Caco-2 (cell line): ENCODE measurements around the gene TUBGCP5. TPM values are rescaled to one million over a fixed set of nuclear protein-coding genes. Genes with fewer than 3 reads are reported as not detected.

Source experiments
- BruUV-seq: library from RNA; stranded (reverse); fragments of 400-500 nt; replicated peaks from 2 replicates; lab custom pipeline; 2021; lab: Mats Ljungman, UMichigan
- CTCF ChIA-PET: fragments of 300-600 bp; sonication (Branson Sonifier 250); formaldehyde crosslinking; loops from one replicate; lab custom pipeline; 2022; ENCODE audit warnings: antibody characterized with exemption; lab: Charles Lee
- POLR2A ChIA-PET: fragments of 300-600 bp; sonication (Branson Sonifier 250); formaldehyde crosslinking; loops from one replicate; lab custom pipeline; 2022; ENCODE audit warnings: antibody characterized with exemption; lab: Charles Lee
- DNase-seq, 2 experiments: peaks; one replicate each; pipeline versions ENCODE4 v3.0.0 to v3.0.0-alpha.2; 2020 to 2022
- H3K27me3 ChIP-seq: replicated peaks from 2 replicates; pipeline ENCODE4 v1.6.0; 2011; ENCODE audit warnings: low read length; ENCODE audit not compliant: control insufficient read depth, insufficient read depth
- H3K36me3 ChIP-seq: 2 replicates; pipeline ENCODE4 v1.5.1; 2011; ENCODE audit warnings: low read length; ENCODE audit not compliant: control insufficient read depth, insufficient read depth
- H3K4me1 ChIP-seq: fragments of 250-450 bp; sonication (Bioruptor Pico); 2 replicates; pipeline ENCODE4 v1.5.1; 2020; ENCODE audit warnings: mild to moderate bottlenecking
- H3K4me3 ChIP-seq: 2 replicates; pipeline ENCODE4 v1.5.1; 2011; ENCODE audit warnings: low read depth, mild to moderate bottlenecking, control low read depth, low read length
- H3K9me3 ChIP-seq: fragments of 250-450 bp; sonication (Bioruptor Pico); 2 replicates; pipeline ENCODE4 v1.5.1; 2020; ENCODE audit warnings: mild to moderate bottlenecking, moderate library complexity
- H3K27ac Mint-ChIP-seq: one replicate; pipeline ENCODE4 v1.8.0; 2022; ENCODE audit warnings: mixed read lengths; ENCODE audit not compliant: unreplicated experiment
- H3K27me3 Mint-ChIP-seq: one replicate; pipeline ENCODE4 v1.8.0; 2022; ENCODE audit warnings: mixed read lengths; ENCODE audit not compliant: insufficient read depth, unreplicated experiment
- H3K36me3 Mint-ChIP-seq: one replicate; pipeline ENCODE4 v1.8.0; 2022; ENCODE audit warnings: mild to moderate bottlenecking, mixed read lengths; ENCODE audit not compliant: insufficient read depth, unreplicated experiment
- H3K4me1 Mint-ChIP-seq: one replicate; pipeline ENCODE4 v1.8.0; 2022; ENCODE audit warnings: low read depth, mixed read lengths; ENCODE audit not compliant: unreplicated experiment
- H3K4me3 Mint-ChIP-seq: one replicate; pipeline ENCODE4 v1.8.0; 2022; ENCODE audit warnings: mild to moderate bottlenecking, moderate library complexity, mixed read lengths; ENCODE audit not compliant: unreplicated experiment
- H3K9me3 Mint-ChIP-seq: one replicate; pipeline ENCODE4 v1.8.0; 2022; ENCODE audit warnings: mixed read lengths; ENCODE audit not compliant: unreplicated experiment
- intact Hi-C: fragments of 100-400 bp; cut with micrococcal nuclease; formaldehyde crosslinking; loops from one replicate; pipeline ENCODE4 v1.10.0; 2022; ENCODE audit not compliant: unreplicated experiment
- total RNA-seq: library from RNA; stranded (reverse); gene quantifications from 2 replicates; pipeline ENCODE4 v1.2.3, GENCODE V29; 2022
- TF ChIP-seq, protein P1 (sequence below), 2 experiments: fragments of 200-600 bp in 1 of 2; IDR thresholded peaks; 1 replicate in 1 of 2; 2 replicates in 1 of 2; pipeline versions ENCODE4 v1.5.1 to v1.8.0; 2011 to 2022; ENCODE audit warnings: antibody characterized with exemption in 1 of 2, control low read depth in 1 of 2, inconsistent platforms in 1 of 2, low read depth in 1 of 2, low read length in 1 of 2, mild to moderate bottlenecking in 1 of 2, moderate library complexity in 1 of 2; ENCODE audit not compliant: insufficient read depth in 1 of 2, severe bottlenecking in 1 of 2, unreplicated experiment in 1 of 2

The TUBGCP5 gene
- total RNA-seq, 1 experiment from 2014 or later: 53.1 TPM

DNA sequence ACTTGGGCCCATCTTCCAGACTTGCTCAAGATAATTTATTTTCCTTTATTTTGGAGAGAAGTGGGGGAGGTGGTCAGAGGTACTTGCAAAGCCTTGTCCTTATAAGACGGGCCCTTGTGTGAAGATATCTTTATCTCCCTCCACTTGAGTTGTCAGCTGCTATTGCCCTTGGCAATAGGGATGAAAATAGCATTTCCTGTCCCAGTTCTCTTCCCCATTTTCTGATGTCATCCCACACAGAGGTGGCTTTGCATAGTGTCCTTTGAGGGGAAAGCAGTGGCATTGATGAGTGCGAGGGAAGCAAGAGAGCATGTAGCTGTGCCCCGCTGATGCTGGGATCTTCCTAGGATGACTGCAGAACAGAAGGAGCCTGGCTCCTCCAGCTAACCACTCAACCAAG lies 41.9 kb upstream of the TUBGCP5 start:
- H3K9me3 Mint-ChIP-seq: no peaks in the 10 kb centered on the region
- no peaks in the 10 kb centered on the region for H3K9me3 ChIP-seq
- no peaks in the 10 kb centered on the region for H3K27me3 ChIP-seq
- no peak for DNase-seq
- H3K4me1 Mint-ChIP-seq: peaks cover 17% of the 10 kb centered on the region
- ChIA-PET CTCF (interaction anchor here (0.6 kb wide), 1 partner anchor 361 kb away, joined by 3 read pairs; no protein-coding TSS in a partner anchor), POLR2A (no interaction called here)
- H3K36me3 Mint-ChIP-seq: no peaks in the 10 kb centered on the region
- TF ChIP-seq, protein P1, sequence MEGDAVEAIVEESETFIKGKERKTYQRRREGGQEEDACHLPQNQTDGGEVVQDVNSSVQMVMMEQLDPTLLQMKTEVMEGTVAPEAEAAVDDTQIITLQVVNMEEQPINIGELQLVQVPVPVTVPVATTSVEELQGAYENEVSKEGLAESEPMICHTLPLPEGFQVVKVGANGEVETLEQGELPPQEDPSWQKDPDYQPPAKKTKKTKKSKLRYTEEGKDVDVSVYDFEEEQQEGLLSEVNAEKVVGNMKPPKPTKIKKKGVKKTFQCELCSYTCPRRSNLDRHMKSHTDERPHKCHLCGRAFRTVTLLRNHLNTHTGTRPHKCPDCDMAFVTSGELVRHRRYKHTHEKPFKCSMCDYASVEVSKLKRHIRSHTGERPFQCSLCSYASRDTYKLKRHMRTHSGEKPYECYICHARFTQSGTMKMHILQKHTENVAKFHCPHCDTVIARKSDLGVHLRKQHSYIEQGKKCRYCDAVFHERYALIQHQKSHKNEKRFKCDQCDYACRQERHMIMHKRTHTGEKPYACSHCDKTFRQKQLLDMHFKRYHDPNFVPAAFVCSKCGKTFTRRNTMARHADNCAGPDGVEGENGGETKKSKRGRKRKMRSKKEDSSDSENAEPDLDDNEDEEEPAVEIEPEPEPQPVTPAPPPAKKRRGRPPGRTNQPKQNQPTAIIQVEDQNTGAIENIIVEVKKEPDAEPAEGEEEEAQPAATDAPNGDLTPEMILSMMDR (IDR thresholded peaks at IDR 0.05; ENCODE audit: insufficient read depth in 1 of 2, low read depth in 1 of 2, low read length in 1 of 2, severe bottlenecking in 1 of 2, unreplicated experiment in 1 of 2): no peak
- H3K4me1 ChIP-seq: peaks cover 24% of the 10 kb centered on the region
- H3K36me3 ChIP-seq: no peaks in the 10 kb centered on the region
- BruUV-seq: no TSS peak
- intact Hi-C loops: no loop called here
- H3K4me3 Mint-ChIP-seq: peak overlapping the region; percentile 26
- no peak overlapping the region for H3K4me3 ChIP-seq
- peak overlapping the region; percentile 78 for H3K27ac Mint-ChIP-seq
- H3K27me3 Mint-ChIP-seq: no peaks in the 10 kb centered on the region

DNA sequence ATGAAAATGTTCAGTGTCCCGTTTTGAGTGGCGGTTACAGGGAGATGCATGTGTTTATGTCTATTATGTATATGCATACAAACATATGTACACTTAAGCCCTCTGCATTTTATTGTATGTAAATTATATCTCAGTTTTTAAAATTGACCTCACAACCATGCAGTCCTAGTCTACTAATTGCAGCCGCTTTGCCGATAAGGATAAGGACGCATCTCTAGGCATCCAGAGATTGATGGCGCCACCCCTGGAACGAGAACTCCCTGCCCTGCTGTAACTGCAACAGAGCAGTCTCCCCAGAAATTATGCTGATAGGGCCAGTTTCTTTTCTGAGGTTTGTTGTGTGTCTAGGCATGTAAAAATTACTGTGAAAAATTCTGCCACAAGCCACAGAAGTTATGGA lies 40.4 kb upstream of the TUBGCP5 start:
- no peaks in the 10 kb centered on the region for H3K27me3 ChIP-seq
- BruUV-seq: no TSS peak
- Mint-ChIP-seq H3K36me3 (no peaks in the 10 kb centered on the region), H3K4me3 (no peak overlapping the region), H3K27ac (no peak overlapping the region), H3K9me3 (no peaks in the 10 kb centered on the region), H3K27me3 (no peaks in the 10 kb centered on the region), H3K4me1 (peaks cover 17% of the 10 kb centered on the region)
- H3K36me3 ChIP-seq: no peaks in the 10 kb centered on the region
- CTCF ChIA-PET: no interaction called here
- H3K4me1 ChIP-seq: peaks cover 24% of the 10 kb centered on the region
- no peaks in the 10 kb centered on the region for H3K9me3 ChIP-seq
- no peak for DNase-seq
- H3K4me3 ChIP-seq: no peak overlapping the region
- POLR2A ChIA-PET: no interaction called here
- TF ChIP-seq, protein P1 (IDR thresholded peaks at IDR 0.05; ENCODE audit: insufficient read depth in 1 of 2, low read depth in 1 of 2, low read length in 1 of 2, severe bottlenecking in 1 of 2, unreplicated experiment in 1 of 2): no peak
- intact Hi-C loops: no loop called here

- Mint-ChIP-seq H3K9me3 (no peaks in the 10 kb centered on the region), H3K27me3 (no peaks in the 10 kb centered on the region), H3K27ac (no peak overlapping the region), H3K36me3 (no peaks in the 10 kb centered on the region), H3K4me3 (no peak overlapping the region), H3K4me1 (peaks cover 16% of the 10 kb centered on the region)
- Histone ChIP-seq H3K36me3 (no peaks in the 10 kb centered on the region), H3K9me3 (no peaks in the 10 kb centered on the region), H3K4me1 (peaks cover 11% of the 10 kb centered on the region), H3K27me3 (no peaks in the 10 kb centered on the region; the same call in 1 of the 2 replicates), H3K4me3 (no peak overlapping the region)
- BruUV-seq: no TSS peak
- no peak for DNase-seq
- intact Hi-C loops: no loop called here
- ChIA-PET POLR2A (no interaction called here), CTCF (interaction anchor here (0.9 kb wide), 1 partner anchor 391 kb away, joined by 3 read pairs; no protein-coding TSS in a partner anchor)
- TF ChIP-seq, protein P1 (IDR thresholded peaks at IDR 0.05; ENCODE audit: insufficient read depth in 1 of 2, low read depth in 1 of 2, low read length in 1 of 2, severe bottlenecking in 1 of 2, unreplicated experiment in 1 of 2): no peak
Observed at GRCh38 chr15:23075927-23076326, 36.6 kb upstream of the TUBGCP5 start.
